K562 (cell line): Measurements from ENCODE around the gene ANKRD12. TPM values are rescaled to one million over a fixed set of nuclear protein-coding genes. Genes with fewer than 3 reads are reported as not detected.

Experiments used
- CBFA2T2 ChIP-seq: fragments of 450-650 bp; conservative IDR thresholded peaks from 2 replicates; pipeline ENCODE4 v1.6.1; 2017; ENCODE audit warnings: mild to moderate bottlenecking
- CBFA2T3 ChIP-seq: fragments of 450-650 bp; IDR thresholded peaks from 2 replicates; pipeline ENCODE4 v1.6.1; 2017
- CBX8 ChIP-seq: fragments of 200-600 bp; sonication (generic); IDR thresholded peaks from 2 replicates; pipeline ENCODE4 v1.6.1; 2012; ENCODE audit warnings: borderline replicate concordance, mixed run types, low read depth, mild to moderate bottlenecking, moderate library complexity, mixed read lengths, low read length, control low read depth, inconsistent platforms; ENCODE audit not compliant: poor library complexity, severe bottlenecking; ENCODE audit errors: extremely low read depth
- DACH1 ChIP-seq: fragments of 450-650 bp; IDR thresholded peaks from 2 replicates; pipeline ENCODE4 v1.6.1; 2018; ENCODE audit not compliant: partially characterized antibody
- DPF2 ChIP-seq: fragments of 450-650 bp; IDR thresholded peaks from 2 replicates; pipeline ENCODE4 v1.6.1; 2016
- EHMT2 ChIP-seq: fragments of 450-650 bp; IDR thresholded peaks from 2 replicates; pipeline ENCODE4 v1.6.1; 2018; ENCODE audit warnings: antibody characterized with exemption
- GATAD2B ChIP-seq: fragments of 450-650 bp; IDR thresholded peaks from 2 replicates; pipeline ENCODE4 v1.6.1; 2017; ENCODE audit warnings: mild to moderate bottlenecking, borderline replicate concordance
- HMBOX1 ChIP-seq: sonication (generic); IDR thresholded peaks from 2 replicates; pipeline ENCODE4 v1.6.1; 2016
- HNRNPUL1 ChIP-seq: fragments of 200-400 bp; formaldehyde crosslinking; IDR thresholded peaks from 2 replicates; pipeline ENCODE4 v1.6.1; 2017; ENCODE audit warnings: low read length
- KDM1A ChIP-seq, 2 experiments: fragments of 450-650 bp; IDR thresholded peaks; 2 replicates each; pipeline ENCODE4 v1.6.1; 2016; ENCODE audit warnings: mild to moderate bottlenecking in 2 of 2
- MEIS2 ChIP-seq: fragments of 450-650 bp; IDR thresholded peaks from 2 replicates; pipeline ENCODE4 v1.6.1; 2014; ENCODE audit warnings: mild to moderate bottlenecking; ENCODE audit not compliant: partially characterized antibody
- MTA2 ChIP-seq: fragments of 450-650 bp; IDR thresholded peaks from 2 replicates; pipeline ENCODE4 v1.6.1; 2016; ENCODE audit warnings: low read depth
- MTF1 ChIP-seq: fragments of 250-450 bp; sonication (Bioruptor Pico); IDR thresholded peaks from 2 replicates; pipeline ENCODE4 v1.9.0; 2021; ENCODE audit warnings: moderate library complexity, mild to moderate bottlenecking, inconsistent platforms, borderline replicate concordance
- NKRF ChIP-seq: fragments of 450-650 bp; IDR thresholded peaks from 2 replicates; pipeline ENCODE4 v1.6.1; 2016; ENCODE audit warnings: borderline replicate concordance
- PBX2 ChIP-seq, 2 experiments: IDR thresholded peaks in 1 of 2; conservative IDR thresholded peaks in 1 of 2; 2 replicates each; pipeline ENCODE4 v1.6.1; 2016; ENCODE audit warnings: low read depth in 2 of 2, mild to moderate bottlenecking in 1 of 2, missing compliant biosample characterization in 1 of 2, missing genetic modification characterization in 1 of 2, moderate library complexity in 1 of 2
- RAD21 ChIP-seq, 2 experiments: fragments of 250-450 bp in 1 of 2; fragments of 450-650 bp in 1 of 2; sonication (Bioruptor Pico) in 1 of 2; formaldehyde crosslinking in 1 of 2; IDR thresholded peaks in 1 of 2; conservative IDR thresholded peaks in 1 of 2; 2 replicates each; pipeline versions ENCODE4 v1.4.0 to v1.8.0; 2020 to 2022; ENCODE audit warnings: mild to moderate bottlenecking in 2 of 2, moderate library complexity in 1 of 2
- SAFB2 ChIP-seq: fragments of 200-400 bp; formaldehyde crosslinking; IDR thresholded peaks from 2 replicates; pipeline ENCODE4 v1.6.1; 2018; ENCODE audit warnings: borderline replicate concordance, low read length, low read depth, moderate library complexity; ENCODE audit not compliant: severe bottlenecking
- SMARCE1 ChIP-seq: fragments of 450-650 bp; IDR thresholded peaks from 2 replicates; pipeline ENCODE4 v1.7.1; 2016; ENCODE audit warnings: mild to moderate bottlenecking
- SP2 ChIP-seq: IDR thresholded peaks from 2 replicates; pipeline ENCODE4 v1.6.1; 2011; ENCODE audit warnings: mild to moderate bottlenecking, low read depth, low read length, moderate library complexity; ENCODE audit not compliant: poor library complexity, severe bottlenecking; ENCODE audit errors: extremely low read depth
- TEAD4 ChIP-seq, 2 experiments: sonication (generic) in 1 of 2; formaldehyde crosslinking in 1 of 2; IDR thresholded peaks; 2 replicates each; pipeline versions ENCODE4 v1.6.1 to v1.8.0; 2012 to 2022; ENCODE audit warnings: borderline replicate concordance in 1 of 2, inconsistent platforms in 1 of 2, low read length in 1 of 2, mild to moderate bottlenecking in 1 of 2, missing genetic modification reagents in 1 of 2
- THAP7 ChIP-seq: fragments of 250-450 bp; sonication (Bioruptor Pico); IDR thresholded peaks from 2 replicates; pipeline ENCODE4 v1.5.0; 2021
- WHSC1 ChIP-seq: IDR thresholded peaks from one replicate; pipeline ENCODE4 v1.6.1; 2012; ENCODE audit warnings: low read length, control low read depth, inconsistent platforms
- polyA plus RNA-seq, 8 experiments: library from polyadenylated mRNA; depleted of rRNA in 4 of 8; stranded (reverse) in 5 of 8; unstranded in 3 of 8; fragments of >200 nt; fragmentation: Nextera tagmentation in 2 of 8; fragmentation: Illumina TruSeq in 1 of 8; extraction: Ambion mirVana in 2 of 8; extraction: Trizol in 1 of 8; gene quantifications; 2 replicates each; pipeline versions ENCODE4 v1.2.1 to v1.2.3, GENCODE V29; 2011 to 2014; ENCODE audit warnings: inconsistent platforms in 1 of 8, missing spikeins in 1 of 8
- total RNA-seq, 7 experiments: library from RNA; depleted of rRNA in 6 of 7; stranded (reverse); fragments of >200 nt in 6 of 7; fragmentation: Illumina TruSeq in 2 of 7; extraction: Trizol in 2 of 7; gene quantifications; 2 replicates each; pipeline versions ENCODE4 v1.2.1 to v1.2.3, GENCODE V29; 2011 to 2021; ENCODE audit warnings: low replicate concordance in 1 of 7

The ANKRD12 gene
- total and polyA plus RNA-seq, 9 of the 15 experiments (the other 6 are each of a cell fraction or from before 2014, with no cell fraction given) = 6.6 to 28.2 (median 16.0) TPM

GRCh38 chr18:9115984-9116383, 20.6 kb upstream of the ANKRD12 start (continued):
- TF ChIP-seq THAP7 (CRISPR knock-in tag) (no peak), CBFA2T3 (peak; percentile 72), EHMT2 (no peak), SAFB2 (no peak), KDM1A (IDR thresholded peaks at IDR 0.05) (0 out of 4 replicates have a peak, but pooled peaks of 1 of the 2 experiments have one; percentile 15), TEAD4 (IDR thresholded peaks at IDR 0.05; ENCODE audit: low read length) (peak; percentile 56; the same call in 1 of the 2 replicates), TEAD4 (CRISPR knock-in tag; IDR thresholded peaks at IDR 0.05; ENCODE audit: borderline replicate concordance) (no peak), DPF2 (peak; percentile 71), DACH1 (no peak), SMARCE1 (peak; percentile 49; the same call in 1 of the 2 replicates), CBFA2T2 (0 out of 2 replicates have a peak, but pooled peaks have one; percentile 18), HMBOX1 (peak; percentile 61; the same call in 1 of the 2 replicates), SP2 (no peak), MTF1 (CRISPR knock-in tag) (no peak), GATAD2B (no peak), NKRF (no peak), MEIS2 (peak; percentile 98), RAD21 (CRISPR knock-in tag; conservative IDR thresholded peaks at IDR 0.05 in 1 of 2, IDR thresholded peaks at IDR 0.05 in 1 of 2) (no peak), MTA2 (0 out of 2 replicates have a peak, but pooled peaks have one; percentile 11), HNRNPUL1 (no peak), PBX2 (CRISPR knock-in tag; IDR thresholded peaks at IDR 0.05; ENCODE audit: low read depth) (no peak), PBX2 (tag; conservative IDR thresholded peaks at IDR 0.05; ENCODE audit: low read depth) (peak; percentile 97), WHSC1 (no peak), CBX8 (no peak)
